HG03139 (cell line): ENCODE measurements around the gene MACROD2.
A peak's percentile ranks its signal among the peaks of the same experiment; 100 is the strongest.

ENCODE experiments used
- ATAC-seq: cut with Tn5 transposase; IDR thresholded peaks from one replicate; pipeline ENCODE4 v1.9.1; 2021; ENCODE audit not compliant: unreplicated experiment

MACROD2 gene

DNA sequence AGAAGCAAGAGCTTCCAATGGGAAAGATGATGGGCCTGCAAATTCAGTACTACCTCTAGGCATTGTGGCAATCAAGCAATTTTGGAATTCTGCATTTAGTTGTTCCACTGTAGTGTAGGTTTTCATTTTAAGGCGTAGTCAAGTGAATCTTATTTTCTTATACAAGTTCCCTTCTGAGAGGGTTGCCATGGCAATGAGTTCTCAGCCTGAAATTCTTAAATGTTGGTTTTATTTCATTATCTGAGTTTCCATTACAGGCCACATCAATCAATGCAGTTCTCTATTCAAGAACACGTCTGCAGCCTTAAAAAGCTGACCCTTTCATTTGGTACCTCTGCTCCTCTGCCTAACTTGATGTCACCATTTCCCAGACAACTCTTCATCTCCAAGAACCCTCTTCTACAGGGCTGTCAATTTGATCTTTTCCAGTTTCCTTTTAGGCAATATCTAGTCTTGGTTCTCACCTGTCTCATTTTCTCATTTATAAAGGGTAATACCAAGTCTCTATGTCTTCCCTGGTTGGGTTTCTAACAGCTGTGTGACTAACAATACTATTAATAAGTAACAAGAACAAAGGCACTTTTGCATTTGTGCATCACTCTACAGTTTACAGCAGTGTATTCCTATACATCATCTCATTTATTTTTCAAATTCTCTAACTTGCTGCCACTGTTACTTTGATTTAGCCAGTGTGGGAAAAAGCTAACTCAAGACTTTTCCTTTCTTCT is 1240.3 kb downstream of the MACROD2 start:
- no peak for ATAC-seq

DNA sequence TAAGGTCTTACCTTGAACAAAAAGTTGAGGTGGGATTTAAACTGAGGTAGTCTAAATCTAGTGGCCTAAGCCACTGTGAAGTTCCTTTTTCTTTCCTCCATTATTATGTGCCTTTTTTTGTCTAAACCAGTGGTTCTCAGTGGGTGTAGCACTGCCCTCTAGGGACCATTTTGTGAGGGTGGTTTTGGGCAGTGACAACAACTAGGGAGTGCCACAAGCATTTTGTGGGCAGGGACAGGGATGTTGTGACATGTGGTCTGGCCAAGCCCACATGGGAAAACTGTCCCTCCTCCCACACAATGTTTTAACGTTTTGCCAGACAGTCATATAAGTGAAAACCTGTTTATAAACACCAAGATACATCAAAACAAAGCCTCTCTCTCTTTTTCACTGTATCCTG is 1241.5 kb downstream of the MACROD2 start:
- ATAC-seq, result peak; percentile 77

GRCh38 chr20:15239542-15240206 is 1244.4 kb downstream of the MACROD2 start:
- no peak for ATAC-seq

DNA sequence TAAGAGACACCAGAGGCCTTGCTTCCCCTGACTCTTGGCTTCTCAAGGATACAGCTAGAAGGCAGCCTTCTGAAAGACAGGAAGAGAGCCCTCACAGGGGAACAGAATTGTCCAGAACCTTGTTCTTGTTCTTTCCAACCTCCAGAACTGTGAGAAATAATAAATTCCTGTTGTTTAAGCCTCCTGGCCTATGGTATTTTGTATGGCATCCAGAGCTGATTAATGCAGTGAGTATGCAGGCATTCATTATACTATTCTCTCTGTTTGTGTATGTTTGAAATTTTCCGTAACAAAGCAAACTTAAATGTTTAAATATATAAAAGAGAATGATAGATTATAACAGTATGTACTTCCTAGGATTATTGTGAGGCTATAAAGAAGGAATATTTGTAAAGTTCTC is 1245.5 kb downstream of the MACROD2 start:
- ATAC-seq, result no peak

- ATAC-seq, result no peak
Observed at GRCh38 chr20:15241681-15242080, 1246.4 kb downstream of the MACROD2 start.

- no peak for ATAC-seq
Observed at GRCh38 chr20:15242773-15243172, 1247.5 kb downstream of the MACROD2 start.

- ATAC-seq, result no peak
Observed at GRCh38 chr20:15245896-15246295, 1250.6 kb downstream of the MACROD2 start.

DNA sequence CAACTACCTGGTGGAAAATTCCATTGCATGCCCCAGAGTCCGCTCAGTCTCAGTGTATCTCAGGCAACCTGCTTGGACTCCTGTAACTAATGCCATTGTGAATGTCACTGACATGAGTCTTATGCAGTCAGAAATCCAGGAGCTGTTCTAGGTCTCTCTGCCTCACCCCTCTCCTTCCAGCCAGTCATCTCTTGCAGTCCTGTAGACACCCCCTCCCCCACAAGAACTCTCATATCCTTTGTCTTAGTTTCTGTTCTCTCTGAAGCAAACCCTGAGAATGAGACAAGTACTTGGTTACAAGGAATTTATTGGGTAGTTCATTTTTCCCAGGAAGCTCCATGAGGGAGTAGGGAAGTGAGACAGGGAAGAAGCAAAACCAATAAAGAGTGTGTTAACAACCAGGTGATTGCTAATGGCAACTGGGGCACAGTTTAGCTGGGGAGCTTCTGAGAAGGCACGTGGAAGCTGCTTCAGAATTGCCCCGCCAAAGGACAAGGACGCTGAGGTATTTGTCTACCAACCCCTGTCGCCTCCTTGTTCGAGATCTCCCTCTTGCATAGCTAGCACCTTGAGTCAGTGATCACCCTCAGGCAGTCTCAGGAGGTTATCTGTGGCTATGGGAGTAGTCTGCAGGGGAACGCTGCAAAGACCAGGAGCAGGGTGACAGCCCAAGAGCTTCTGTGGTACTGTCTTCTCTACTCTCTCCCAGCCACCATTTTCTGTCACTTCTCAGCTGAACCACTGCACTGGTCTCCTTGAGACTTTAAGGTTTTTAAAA is 1253.5 kb downstream of the MACROD2 start:
- no peak for ATAC-seq

GRCh38 chr20:15251171-15251570 is 1255.9 kb downstream of the MACROD2 start:
- ATAC-seq, result no peak

DNA sequence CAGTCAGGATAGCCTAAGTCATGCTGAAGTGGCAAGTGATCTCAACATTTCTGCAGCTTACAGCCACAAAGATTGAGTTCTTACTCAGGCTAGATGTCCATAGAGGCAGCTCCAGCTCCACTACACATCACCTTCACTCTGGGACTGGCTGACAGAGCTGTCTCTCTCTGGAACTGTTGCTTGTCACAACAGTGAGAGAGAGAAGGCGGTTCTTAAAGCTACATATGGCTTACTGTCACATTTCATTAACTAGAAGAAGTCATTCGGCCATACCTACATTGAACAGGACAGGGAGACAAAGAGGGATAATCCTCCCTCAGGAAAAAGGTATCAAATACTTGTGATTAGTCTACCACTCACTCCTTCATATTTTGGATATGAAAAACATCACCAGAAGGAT is 1257.0 kb downstream of the MACROD2 start:
- no peak for ATAC-seq

DNA sequence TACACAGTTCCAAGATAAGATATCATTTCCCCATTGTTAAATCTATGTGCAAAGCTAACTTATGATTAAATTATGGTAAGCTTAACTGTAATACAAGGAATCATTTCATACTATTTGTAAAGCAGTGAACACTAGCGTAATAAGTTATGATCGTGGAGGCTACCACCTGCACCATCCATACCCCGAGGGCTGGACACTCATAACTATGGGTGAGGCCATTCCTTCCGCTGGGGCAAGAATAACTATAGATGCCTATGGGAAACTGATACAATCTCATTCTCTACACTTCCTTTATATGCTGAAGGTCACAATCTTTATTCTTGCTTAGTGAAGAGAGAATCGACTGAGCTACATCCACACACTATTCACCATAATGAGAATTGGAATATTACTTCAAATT is 1258.1 kb downstream of the MACROD2 start:
- ATAC-seq, result no peak

DNA sequence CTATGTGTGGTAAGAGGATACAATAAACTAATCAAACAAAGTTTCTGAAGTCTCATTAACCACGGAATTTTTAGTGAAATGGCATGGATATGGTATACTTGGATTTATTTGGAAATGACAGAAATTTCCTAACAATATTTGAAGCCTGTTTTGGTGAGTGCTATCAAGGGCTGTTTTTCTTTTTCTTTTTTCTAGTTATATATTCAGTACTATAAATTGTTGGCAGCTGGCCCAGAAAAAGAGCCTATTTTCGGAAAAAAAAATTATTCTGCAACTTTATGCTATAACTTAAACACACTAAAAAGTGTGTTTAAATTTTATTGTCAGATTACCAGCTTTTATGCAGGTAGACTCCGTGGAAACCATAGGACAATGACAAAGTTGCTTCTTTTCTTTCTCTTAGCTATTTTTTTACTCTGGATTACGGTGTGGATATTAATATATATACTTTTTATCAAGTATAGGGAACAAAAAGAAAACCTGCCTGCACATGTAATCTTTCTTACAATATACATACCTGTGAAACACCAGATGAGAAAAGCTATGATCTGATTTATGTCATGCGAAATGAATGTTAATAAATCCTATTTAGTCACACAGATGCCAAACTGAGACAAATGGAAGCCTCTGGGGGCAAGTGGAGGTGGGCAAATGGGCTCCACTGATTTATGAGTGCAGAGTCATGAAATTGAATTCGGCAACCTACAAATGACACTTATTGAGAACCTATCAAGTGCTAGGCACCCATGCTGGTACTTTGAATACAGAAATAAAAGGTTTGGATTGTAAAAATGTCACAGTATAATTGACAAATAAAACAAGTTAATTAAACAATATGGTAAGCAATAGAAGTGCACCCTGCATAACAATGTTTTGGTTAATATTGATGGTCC is 1261.6 kb downstream of the MACROD2 start:
- ATAC-seq, result no peak

DNA sequence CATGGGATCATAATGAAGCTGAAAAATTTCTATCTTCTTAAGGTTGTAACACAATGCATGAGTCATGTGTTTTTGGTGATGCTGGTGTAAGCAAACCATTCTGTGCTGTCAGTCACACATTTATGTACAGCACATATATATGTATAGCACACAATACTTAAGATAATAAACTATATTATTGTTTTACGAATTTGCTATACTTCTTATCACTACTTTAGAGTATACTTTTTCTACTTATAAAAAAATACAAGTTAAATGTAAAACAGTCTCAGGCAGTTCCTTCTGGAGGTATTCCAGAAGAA is 1262.2 kb downstream of the MACROD2 start:
- ATAC-seq, result no peak

- ATAC-seq, result no peak
Observed at GRCh38 chr20:15265581-15266309, 1270.4 kb downstream of the MACROD2 start.

DNA sequence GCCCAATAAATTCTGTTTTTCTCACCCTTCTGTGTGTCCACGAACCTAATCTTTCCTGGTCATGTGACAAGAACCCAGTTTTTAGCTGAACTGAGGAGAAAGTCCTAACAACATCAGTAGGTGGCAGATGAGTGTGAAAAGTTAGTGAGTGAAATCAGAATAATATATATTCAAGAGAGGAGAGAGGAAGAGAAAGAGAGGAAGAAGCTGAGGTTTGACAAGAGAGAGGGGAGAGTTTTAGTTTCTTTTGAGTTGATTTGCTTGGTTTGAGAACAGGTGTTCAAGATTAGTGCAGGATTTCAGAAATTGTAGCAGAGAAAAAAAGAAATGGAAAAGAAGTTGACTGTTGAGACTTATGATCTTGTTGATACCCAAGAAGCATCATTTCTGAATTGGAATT is 1272.6 kb downstream of the MACROD2 start:
- ATAC-seq, result no peak

DNA sequence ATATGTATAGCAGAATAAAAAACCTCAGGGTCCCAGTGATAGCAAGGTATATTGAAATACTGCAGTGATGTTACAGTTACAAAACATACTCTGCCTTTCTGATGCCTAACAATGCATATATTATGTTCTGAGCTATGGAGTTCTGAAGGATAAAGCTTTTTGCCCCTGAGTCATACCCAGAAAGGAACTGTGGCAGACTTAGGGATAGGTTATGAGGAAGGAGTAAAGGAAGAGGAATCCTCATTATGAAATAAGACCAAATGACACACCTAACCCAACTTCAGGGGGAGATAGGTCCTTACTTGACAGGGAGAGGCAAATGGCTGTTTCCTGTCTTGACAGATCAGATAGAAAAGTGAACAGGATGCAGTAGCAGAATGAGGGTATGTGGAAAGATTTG is 1282.7 kb downstream of the MACROD2 start:
- no peak for ATAC-seq

DNA sequence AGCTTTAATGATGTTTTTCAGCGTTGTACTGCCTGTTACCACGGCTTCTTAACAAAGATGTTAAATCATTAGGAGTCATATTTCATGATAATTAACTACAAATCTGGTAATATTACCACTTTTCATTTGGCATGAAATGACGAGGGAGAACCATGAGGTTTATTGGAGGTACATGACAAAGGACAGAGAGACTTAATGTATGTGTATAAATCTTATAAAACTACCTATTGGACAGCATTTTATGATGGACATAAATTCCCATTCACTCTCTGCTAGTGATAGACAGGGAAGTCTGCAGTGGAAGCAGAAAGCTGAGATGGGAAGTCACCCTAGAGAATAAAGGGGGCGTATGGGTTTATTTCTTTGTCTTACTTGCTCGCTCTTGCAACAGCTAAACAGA is 1292.0 kb downstream of the MACROD2 start:
- ATAC-seq, result no peak

DNA sequence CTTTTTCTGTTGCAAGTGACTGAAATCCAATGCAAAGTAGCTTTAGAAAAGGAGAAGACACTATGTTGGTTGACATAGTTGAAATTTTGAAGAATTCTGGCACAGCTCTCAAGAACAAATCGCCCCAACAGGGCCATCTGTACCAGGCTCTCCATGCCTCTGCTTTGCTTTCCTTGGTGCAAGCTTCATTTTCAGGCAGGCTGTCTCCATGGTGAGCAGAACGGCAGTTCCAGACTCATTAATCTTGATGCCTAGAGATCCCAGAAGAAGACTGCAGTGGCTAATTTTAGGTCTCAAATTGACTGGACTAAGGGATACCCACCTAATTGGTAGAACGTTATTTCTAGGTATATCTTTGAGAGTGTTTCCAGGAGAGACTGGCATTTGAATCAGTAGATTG is 1292.8 kb downstream of the MACROD2 start:
- no peak for ATAC-seq

- no peak for ATAC-seq
Observed at GRCh38 chr20:15289337-15289736, 1294.0 kb downstream of the MACROD2 start.

GRCh38 chr20:15292405-15292804 is 1297.1 kb downstream of the MACROD2 start:
- no peak for ATAC-seq

DNA sequence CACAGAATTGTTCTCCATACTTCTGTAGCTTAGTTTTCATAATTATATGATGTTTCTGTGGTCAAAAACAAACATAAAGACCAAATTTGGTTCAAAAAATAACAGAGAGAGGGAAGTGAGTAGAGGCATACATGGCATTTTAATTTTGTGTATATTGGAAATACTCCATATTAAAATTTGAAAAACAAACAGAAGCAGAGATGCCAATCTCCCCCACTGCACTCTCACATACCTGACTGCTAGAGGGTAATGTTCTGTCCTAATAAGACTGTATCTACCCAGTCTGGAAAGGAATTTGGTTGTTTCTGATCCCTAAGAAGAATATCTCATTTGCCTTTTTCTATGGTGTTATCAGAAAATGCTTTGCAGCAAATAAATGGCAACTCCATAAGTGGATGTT is 1301.1 kb downstream of the MACROD2 start:
- no peak for ATAC-seq
